ENCODE measurements around the gene LRRN3.
A peak's percentile ranks its signal among the peaks of the same experiment; 100 is the strongest.

LRRN3 gene

DNA sequence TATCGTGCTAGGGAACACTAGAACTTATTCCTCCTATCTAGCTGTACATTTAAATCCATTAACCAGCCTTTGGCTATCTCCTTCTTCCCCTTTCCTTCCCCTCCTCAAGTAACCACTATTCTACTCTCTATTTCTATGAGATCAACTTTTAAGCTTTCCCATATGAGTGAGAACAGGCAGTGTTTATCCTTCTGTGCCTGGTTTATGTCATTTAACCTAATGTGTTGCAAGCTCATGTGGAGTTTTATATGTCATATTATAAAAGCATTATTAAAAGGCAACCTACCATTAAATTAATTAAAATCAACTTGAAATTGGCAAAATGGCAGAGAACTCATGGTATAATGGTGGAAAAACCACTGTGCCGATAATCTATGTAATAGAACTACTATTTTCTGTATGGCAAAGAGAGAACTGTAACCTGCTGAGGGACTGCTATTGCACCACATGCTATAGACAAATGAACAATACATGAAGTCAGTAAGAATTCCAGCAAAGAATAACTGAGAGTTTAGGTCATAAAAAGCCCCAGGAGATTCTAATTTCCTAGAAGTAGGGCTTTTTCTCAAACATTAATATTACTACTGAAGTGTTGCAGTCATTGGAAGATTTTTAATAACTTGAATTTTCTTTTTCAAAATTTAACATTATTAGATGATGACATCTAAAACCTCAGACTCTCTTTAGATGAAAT lies 81.8 kb downstream of the LRRN3 start:
- TF ChIP-seq, protein P1, sequence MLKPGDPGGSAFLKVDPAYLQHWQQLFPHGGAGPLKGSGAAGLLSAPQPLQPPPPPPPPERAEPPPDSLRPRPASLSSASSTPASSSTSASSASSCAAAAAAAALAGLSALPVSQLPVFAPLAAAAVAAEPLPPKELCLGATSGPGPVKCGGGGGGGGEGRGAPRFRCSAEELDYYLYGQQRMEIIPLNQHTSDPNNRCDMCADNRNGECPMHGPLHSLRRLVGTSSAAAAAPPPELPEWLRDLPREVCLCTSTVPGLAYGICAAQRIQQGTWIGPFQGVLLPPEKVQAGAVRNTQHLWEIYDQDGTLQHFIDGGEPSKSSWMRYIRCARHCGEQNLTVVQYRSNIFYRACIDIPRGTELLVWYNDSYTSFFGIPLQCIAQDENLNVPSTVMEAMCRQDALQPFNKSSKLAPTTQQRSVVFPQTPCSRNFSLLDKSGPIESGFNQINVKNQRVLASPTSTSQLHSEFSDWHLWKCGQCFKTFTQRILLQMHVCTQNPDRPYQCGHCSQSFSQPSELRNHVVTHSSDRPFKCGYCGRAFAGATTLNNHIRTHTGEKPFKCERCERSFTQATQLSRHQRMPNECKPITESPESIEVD (tag by site-specific recombination; IDR thresholded peaks at IDR 0.05): peak; percentile 41; the same call in 1 of the 2 replicates
- TF ChIP-seq BCL11B (tag by site-specific recombination; IDR thresholded peaks at IDR 0.05; ENCODE audit: low read depth): no peak
- TF ChIP-seq ZIC2 (tag by site-specific recombination; IDR thresholded peaks at IDR 0.05): 0 out of 2 replicates have a peak, but pooled peaks have one; percentile 15
- no peak for TF ChIP-seq FEZF1 (tag by site-specific recombination; IDR thresholded peaks at IDR 0.05)
- peak; percentile 68; the same call in 1 of the 2 replicates for TF ChIP-seq ZNF350 (tag by site-specific recombination; IDR thresholded peaks at IDR 0.05)
- TF ChIP-seq, protein P2, sequence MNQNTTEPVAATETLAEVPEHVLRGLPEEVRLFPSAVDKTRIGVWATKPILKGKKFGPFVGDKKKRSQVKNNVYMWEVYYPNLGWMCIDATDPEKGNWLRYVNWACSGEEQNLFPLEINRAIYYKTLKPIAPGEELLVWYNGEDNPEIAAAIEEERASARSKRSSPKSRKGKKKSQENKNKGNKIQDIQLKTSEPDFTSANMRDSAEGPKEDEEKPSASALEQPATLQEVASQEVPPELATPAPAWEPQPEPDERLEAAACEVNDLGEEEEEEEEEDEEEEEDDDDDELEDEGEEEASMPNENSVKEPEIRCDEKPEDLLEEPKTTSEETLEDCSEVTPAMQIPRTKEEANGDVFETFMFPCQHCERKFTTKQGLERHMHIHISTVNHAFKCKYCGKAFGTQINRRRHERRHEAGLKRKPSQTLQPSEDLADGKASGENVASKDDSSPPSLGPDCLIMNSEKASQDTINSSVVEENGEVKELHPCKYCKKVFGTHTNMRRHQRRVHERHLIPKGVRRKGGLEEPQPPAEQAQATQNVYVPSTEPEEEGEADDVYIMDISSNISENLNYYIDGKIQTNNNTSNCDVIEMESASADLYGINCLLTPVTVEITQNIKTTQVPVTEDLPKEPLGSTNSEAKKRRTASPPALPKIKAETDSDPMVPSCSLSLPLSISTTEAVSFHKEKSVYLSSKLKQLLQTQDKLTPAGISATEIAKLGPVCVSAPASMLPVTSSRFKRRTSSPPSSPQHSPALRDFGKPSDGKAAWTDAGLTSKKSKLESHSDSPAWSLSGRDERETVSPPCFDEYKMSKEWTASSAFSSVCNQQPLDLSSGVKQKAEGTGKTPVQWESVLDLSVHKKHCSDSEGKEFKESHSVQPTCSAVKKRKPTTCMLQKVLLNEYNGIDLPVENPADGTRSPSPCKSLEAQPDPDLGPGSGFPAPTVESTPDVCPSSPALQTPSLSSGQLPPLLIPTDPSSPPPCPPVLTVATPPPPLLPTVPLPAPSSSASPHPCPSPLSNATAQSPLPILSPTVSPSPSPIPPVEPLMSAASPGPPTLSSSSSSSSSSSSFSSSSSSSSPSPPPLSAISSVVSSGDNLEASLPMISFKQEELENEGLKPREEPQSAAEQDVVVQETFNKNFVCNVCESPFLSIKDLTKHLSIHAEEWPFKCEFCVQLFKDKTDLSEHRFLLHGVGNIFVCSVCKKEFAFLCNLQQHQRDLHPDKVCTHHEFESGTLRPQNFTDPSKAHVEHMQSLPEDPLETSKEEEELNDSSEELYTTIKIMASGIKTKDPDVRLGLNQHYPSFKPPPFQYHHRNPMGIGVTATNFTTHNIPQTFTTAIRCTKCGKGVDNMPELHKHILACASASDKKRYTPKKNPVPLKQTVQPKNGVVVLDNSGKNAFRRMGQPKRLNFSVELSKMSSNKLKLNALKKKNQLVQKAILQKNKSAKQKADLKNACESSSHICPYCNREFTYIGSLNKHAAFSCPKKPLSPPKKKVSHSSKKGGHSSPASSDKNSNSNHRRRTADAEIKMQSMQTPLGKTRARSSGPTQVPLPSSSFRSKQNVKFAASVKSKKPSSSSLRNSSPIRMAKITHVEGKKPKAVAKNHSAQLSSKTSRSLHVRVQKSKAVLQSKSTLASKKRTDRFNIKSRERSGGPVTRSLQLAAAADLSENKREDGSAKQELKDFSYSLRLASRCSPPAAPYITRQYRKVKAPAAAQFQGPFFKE (tag by site-specific recombination; IDR thresholded peaks at IDR 0.05; ENCODE audit: borderline replicate concordance): no peak
- POLR2A ChIA-PET: no interaction called here
- H3K4me1 ChIP-seq (ENCODE audit: control insufficient read depth, insufficient read depth, low read length): peaks cover 7% of the 10 kb centered on the region
- no peak overlapping the region for H3K4me3 ChIP-seq (ENCODE audit: low read depth, low read length)
- CTCF ChIA-PET: no interaction called here
- no peak overlapping the region for H3K27ac ChIP-seq (ENCODE audit: extremely low read depth, low read depth, low read length)
- no peaks in the 10 kb centered on the region for H3K36me3 ChIP-seq (ENCODE audit: control insufficient read depth in 2 of 2, insufficient read depth in 1 of 2, low read length in 2 of 2)
- H3K9me3 ChIP-seq (ENCODE audit: control insufficient read depth, insufficient read depth, low read depth, low read length): no peaks in the 10 kb centered on the region

DNA sequence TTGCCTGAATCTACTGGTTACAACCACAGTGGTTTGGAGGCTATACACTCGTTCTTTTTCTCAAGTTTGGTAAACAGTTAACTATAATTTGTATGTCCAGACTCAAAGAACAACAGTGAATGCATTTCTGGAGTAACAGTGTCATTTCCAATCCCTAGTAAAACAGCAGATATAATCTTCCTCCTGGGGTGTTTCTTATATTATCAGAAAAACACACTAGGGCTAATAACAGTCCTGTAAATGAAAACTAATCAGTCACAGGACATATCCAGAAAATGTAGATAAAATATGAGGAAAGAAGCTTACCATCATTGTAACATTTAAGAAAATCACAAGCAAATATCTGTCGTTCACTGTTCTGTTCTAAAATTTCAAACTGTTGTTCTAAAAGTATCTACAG lies 82.6 kb downstream of the LRRN3 start:
- CTCF ChIA-PET: no interaction called here
- POLR2A ChIA-PET: no interaction called here
- Histone ChIP-seq H3K4me1 (ENCODE audit: control insufficient read depth, insufficient read depth, low read length) (peaks cover 1% of the 10 kb centered on the region), H3K4me3 (ENCODE audit: low read depth, low read length) (no peak overlapping the region), H3K36me3 (ENCODE audit: control insufficient read depth in 2 of 2, insufficient read depth in 1 of 2, low read length in 2 of 2) (no peaks in the 10 kb centered on the region), H3K27ac (ENCODE audit: extremely low read depth, low read depth, low read length) (no peak overlapping the region), H3K9me3 (ENCODE audit: control insufficient read depth, insufficient read depth, low read depth, low read length) (no peaks in the 10 kb centered on the region)
- no peak for TF ChIP-seq ZNF585B (tag by site-specific recombination; IDR thresholded peaks at IDR 0.05)
- no peak for TF ChIP-seq ZNF664 (tag by site-specific recombination; IDR thresholded peaks at IDR 0.05)
- TF ChIP-seq, protein P3, sequence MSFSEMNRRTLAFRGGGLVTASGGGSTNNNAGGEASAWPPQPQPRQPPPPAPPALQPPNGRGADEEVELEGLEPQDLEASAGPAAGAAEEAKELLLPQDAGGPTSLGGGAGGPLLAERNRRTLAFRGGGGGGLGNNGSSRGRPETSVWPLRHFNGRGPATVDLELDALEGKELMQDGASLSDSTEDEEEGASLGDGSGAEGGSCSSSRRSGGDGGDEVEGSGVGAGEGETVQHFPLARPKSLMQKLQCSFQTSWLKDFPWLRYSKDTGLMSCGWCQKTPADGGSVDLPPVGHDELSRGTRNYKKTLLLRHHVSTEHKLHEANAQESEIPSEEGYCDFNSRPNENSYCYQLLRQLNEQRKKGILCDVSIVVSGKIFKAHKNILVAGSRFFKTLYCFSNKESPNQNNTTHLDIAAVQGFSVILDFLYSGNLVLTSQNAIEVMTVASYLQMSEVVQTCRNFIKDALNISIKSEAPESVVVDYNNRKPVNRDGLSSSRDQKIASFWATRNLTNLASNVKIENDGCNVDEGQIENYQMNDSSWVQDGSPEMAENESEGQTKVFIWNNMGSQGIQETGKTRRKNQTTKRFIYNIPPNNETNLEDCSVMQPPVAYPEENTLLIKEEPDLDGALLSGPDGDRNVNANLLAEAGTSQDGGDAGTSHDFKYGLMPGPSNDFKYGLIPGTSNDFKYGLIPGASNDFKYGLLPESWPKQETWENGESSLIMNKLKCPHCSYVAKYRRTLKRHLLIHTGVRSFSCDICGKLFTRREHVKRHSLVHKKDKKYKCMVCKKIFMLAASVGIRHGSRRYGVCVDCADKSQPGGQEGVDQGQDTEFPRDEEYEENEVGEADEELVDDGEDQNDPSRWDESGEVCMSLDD (tag by site-specific recombination; IDR thresholded peaks at IDR 0.05): no peak
- TF ChIP-seq KLF7 (tag by site-specific recombination; IDR thresholded peaks at IDR 0.05; ENCODE audit: borderline replicate concordance): no peak
- TF ChIP-seq ZNF211 (tag by site-specific recombination; IDR thresholded peaks at IDR 0.05; ENCODE audit: low read depth): no peak
- no peak for TF ChIP-seq ZNF223 (tag by site-specific recombination; IDR thresholded peaks at IDR 0.05)
- TF ChIP-seq ZNF341 (tag by site-specific recombination; IDR thresholded peaks at IDR 0.05; ENCODE audit: low read depth): no peak
- TF ChIP-seq YY1 (tag by site-specific recombination; IDR thresholded peaks at IDR 0.05): no peak
- TF ChIP-seq, protein P4, sequence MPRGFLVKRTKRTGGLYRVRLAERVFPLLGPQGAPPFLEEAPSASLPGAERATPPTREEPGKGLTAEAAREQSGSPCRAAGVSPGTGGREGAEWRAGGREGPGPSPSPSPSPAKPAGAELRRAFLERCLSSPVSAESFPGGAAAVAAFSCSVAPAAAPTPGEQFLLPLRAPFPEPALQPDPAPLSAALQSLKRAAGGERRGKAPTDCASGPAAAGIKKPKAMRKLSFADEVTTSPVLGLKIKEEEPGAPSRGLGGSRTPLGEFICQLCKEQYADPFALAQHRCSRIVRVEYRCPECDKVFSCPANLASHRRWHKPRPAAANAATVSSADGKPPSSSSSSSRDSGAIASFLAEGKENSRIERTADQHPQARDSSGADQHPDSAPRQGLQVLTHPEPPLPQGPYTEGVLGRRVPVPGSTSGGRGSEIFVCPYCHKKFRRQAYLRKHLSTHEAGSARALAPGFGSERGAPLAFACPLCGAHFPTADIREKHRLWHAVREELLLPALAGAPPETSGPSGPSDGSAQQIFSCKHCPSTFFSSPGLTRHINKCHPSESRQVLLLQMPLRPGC (tag by site-specific recombination; IDR thresholded peaks at IDR 0.05): no peak
- TF ChIP-seq ZSCAN16 (tag by site-specific recombination; IDR thresholded peaks at IDR 0.05): no peak
- TF ChIP-seq, protein P5, sequence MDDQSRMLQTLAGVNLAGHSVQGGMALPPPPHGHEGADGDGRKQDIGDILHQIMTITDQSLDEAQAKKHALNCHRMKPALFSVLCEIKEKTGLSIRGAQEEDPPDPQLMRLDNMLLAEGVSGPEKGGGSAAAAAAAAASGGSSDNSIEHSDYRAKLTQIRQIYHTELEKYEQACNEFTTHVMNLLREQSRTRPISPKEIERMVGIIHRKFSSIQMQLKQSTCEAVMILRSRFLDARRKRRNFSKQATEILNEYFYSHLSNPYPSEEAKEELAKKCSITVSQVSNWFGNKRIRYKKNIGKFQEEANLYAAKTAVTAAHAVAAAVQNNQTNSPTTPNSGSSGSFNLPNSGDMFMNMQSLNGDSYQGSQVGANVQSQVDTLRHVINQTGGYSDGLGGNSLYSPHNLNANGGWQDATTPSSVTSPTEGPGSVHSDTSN (CRISPR knock-in tag; IDR thresholded peaks at IDR 0.05): no peak
- TF ChIP-seq ZNF558 (tag by site-specific recombination; IDR thresholded peaks at IDR 0.05): no peak
- TF ChIP-seq ZNF174 (tag by site-specific recombination; IDR thresholded peaks at IDR 0.05): no peak
- TF ChIP-seq ZNF37A (tag by site-specific recombination; IDR thresholded peaks at IDR 0.05): no peak
- no peak for TF ChIP-seq GLIS1 (tag by site-specific recombination; IDR thresholded peaks at IDR 0.05)
